HG03066 (cell line): ENCODE results near the gene STT3B.

ENCODE experiments used
- ATAC-seq: cut with Tn5 transposase; IDR thresholded peaks from one replicate; pipeline ENCODE4 v1.9.1; 2021; ENCODE audit warnings: low read depth; ENCODE audit not compliant: unreplicated experiment

The STT3B gene

DNA sequence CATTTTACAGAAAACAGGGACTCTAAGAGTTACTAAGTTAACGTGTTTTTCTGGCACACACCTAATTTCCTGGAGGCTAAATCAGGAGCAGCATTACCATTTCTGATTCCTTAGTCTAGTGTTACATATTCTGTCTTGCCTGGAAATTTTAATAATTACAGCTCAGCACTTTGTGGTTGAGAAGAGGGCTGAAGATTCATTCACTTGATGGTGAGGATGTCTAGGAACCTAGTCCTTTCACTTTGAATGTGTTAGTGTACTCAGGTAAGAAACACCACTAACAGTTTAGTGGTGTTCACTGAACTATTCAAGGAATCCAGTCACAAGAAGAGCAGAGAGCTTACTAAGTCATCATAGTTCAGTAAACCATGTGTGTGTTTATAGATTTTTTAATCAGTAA is 102.8 kb downstream of the STT3B start:
- no peak for ATAC-seq

DNA sequence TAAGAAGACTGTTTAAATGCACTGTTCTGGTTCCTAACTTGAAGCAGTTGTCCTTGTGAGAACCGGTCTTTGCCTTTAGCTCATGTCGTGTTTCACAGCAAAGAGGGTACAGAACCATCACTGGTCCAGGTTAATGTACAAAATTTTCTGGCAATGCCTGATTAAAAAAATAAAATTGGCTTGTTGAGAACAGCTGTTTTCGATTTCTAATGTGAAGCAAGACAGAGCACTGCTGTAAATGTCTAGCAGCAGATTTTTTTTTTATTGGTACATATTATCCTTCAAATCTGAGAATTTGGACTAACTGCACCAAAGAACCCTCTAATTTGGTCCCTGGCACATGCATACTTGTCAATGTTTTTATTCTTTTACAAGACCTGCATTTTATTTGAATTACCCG is 103.3 kb downstream of the STT3B start:
- ATAC-seq = no peak

DNA sequence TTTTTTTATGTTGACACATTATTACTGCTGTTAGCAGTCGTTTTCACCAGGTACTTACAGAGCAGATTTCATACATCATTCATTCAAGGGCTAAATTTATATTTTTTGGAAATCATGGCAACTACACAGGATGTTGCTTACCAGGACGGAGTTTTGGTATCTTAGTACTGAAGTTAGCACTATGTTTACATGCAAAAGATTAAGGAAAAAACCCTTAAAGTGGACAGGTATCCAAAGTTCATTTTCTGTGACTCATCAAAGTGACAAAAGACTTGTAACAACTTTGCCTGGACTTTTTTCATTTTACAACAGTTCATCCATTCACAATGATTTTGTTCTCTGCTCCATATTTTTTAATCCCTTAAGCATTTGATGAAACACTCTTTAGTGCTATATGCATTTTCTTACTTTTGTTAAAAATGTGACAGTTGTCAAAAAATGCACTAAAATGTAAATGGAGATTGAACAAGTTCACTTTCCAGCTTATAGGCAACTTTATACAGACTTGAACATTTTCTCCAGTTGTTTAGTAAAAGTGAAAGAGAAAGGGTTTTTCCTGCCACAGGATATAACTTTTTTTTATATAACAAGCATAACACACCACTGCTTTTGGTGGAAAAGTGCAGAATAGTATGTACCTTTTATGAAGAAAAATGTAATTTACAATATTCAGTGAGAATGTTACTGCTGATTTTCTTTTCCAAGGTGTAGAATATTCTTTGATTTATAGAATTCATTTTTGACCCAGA is 104.1 kb downstream of the STT3B start:
- no peak for ATAC-seq

DNA sequence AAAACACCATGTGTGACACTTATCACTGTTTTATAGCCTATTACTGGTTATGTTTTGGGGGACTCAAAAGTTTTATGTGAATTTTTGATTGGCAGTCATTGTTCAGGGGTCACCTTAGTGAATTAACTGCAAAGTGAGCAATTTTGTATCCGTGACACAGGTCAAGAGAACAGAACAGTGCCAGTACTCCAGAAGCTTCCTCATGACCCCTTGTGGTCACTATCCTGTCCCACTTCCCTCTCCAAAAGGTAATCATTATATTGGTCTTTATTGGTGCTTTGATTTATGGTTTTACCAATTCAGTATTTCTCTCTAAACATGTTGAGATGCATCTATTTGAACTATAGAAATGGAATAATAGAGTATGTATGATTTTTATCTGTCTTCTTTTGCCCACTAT is 107.1 kb downstream of the STT3B start:
- ATAC-seq = no peak

DNA sequence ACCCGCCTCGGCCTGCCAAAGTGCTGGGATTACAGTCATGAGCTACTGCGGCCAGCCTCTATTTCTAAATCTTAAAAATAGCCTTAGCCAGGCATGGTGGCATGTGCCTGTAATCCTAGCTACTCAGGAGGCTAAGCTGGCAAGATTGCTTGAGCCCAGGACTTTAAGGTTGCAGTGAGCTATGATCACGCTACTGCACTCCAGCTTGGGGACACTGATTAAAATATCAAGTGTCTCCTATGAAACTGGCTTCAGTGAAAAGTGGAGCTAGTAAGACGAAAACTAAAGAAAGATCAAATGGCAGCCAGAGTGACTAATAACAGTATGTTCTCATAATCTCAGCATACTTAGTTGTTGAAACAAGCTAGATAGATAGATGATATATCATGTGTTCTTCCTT is 112.5 kb downstream of the STT3B start:
- no peak for ATAC-seq

DNA sequence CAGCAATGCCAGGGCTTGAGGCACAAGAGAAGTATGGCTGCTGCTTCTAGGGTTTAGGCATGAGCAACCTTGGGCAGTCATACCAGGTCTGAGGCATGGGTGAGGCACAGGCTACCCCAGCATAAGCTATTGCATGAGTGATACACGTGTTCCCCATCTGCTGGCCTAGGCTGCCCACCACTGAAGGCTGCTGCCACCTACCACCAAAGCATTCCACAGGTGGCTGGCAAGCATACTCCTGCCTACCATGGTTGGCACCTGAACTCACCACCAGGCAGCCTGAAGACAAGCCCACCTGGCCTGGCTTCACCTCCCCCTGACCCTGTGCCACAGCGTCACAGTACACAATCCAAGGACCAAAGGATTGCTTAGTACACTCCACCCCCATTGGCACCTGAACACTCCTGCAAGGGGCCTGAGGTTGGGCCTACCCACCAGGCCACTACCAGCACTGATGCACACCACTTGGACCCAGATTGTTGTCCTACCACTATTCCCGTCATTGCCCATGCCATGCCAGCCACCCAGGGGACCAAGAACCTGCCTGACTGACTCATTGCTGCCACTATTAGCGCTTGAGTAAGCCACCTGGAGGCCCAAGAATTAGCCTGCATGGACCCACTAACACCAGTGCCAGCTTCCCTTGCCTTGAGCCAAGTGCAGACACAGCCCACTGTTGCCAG is 115.7 kb downstream of the STT3B start:
- no peak for ATAC-seq

DNA sequence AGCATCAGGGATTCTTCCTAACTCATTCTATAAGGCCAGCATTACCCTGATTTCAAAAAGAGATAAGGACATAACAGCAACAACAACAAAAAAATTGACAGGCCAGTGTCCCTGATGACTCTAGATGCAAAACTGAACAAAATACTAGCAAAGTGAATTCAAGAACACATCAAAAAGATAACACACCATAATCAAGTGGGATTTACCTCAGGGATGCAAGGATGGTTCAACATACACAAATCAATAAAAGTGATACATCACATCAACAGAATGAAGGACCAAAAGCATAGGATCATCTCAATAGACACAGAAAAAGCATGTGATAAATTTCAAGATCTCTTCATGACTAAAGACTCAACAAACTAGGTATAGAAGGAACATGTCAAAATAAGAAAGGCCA is 119.6 kb downstream of the STT3B start:
- no peak for ATAC-seq

DNA sequence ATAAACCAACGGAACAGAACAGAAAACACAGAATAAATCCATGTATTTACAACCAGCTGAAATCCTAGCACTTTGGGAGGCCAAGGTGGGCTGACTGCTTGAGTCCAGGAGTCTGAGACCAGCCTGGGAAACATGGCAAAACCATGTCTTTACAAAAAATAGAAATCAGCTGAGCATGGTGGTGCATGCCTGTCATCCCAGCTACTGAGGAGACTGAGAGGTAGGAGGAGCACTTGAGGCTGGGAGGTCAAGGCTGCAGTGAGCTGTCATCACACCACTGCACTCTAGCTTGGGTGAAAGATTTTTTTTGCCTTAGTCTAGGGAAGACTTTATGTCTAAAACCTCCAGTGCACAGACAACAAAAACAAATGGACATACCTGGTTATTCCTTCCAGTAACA is 120.7 kb downstream of the STT3B start:
- no peak for ATAC-seq

DNA sequence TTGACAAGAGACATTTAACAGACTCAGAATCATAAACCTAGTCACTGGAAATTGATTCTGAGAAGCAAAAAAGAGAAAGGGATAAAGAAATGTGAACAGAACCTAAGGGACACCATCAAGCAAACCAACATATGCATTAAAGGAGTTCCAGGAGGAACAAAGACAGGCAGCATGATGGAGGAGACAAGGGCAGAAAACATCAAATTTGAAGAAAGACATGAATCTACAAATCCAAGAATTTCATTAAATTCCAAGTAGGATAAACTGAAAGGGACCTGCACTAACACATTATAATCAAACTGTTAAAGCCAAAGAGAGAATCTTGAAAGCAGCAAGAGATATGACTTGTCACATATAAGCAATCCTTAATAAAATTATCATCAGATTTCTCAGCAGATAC is 122.3 kb downstream of the STT3B start:
- ATAC-seq = no peak

DNA sequence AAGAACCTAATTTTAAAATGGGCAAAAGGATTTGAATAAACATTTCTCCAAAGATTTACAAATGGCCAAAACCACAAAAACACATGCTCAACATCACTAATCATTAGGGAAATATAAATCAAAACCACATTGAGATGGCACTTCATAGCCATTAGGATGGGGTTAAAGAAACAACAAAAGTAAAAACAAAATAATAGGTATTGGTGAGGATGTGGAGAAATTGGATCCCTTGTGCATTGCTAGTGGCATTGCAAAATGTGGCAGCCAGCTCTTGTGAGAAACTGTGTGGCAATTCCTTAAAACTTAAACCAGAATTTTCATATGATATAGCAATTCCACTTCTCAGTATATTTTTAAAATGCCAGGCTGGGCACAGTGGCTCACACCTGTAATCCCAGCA is 126.5 kb downstream of the STT3B start:
- no peak for ATAC-seq

DNA sequence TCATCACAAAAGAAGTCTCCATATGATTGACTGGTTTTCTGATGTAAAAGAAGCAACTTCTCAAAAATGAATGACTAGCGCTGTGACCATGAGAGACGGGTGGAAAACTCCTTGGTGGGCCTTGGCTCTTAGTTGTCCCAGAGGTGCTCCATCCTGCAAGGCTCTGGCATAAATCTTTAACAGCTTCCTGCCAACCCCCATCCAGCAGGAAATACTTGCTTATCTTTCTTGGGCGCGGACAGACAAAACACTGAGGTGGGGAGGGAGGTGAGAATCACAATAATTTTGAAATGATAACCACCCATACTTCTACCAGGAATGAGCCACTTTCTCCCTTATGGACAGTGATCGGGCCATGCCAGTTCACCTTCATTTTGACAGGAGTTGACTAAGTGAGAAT is 128.6 kb downstream of the STT3B start:
- ATAC-seq = no peak

DNA sequence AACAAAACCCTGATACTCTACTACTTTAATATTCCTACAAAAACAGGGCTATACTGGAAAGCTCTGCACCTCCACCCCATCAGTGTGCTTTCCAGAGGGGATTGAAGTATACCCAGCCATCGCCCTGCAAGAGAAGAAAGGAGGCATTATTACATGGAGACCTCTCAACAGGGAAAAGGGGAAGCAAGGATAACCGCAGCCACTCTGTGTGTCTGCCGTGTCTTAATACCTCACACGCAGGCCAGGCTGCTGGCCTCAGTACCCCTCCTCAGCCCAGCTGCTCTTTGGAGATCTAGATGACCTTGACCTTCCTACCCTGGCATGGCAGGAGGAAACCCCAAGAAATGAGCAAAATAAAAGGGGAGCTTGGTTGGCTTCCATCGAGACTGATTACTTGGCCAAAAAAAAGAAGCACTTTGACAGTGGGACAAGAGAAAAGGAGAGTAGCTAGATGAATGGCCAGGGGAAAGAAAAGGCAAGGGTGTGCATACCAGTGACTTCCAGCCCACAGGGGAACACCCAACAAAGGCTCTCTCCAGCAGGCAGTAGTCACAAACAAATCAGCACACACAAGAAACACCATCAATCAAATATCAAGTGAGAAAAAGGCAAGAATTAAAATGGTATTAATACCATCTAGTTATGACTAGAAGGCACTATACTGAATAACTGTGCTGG is 129.4 kb downstream of the STT3B start:
- ATAC-seq = no peak

DNA sequence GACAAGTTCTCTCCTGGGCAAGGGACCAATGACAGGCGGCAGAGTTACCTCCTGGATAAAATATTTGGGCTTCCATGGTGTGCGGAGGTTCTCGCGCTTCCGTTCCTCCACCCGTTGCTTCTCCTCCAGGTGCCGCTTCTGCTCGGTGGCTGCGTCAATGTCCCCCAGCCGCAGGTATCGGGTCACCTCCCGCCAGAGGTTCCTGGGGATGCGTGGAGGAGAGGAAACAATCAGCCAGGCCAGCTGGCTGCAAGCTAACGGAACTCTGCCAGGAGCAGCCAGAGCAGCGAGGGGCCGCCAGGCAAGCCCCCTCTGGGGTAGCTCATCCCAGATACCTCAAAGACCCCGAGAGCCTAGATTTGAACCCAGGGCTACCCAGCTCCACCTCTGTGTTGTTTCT is 131.3 kb downstream of the STT3B start:
- ATAC-seq = no peak

DNA sequence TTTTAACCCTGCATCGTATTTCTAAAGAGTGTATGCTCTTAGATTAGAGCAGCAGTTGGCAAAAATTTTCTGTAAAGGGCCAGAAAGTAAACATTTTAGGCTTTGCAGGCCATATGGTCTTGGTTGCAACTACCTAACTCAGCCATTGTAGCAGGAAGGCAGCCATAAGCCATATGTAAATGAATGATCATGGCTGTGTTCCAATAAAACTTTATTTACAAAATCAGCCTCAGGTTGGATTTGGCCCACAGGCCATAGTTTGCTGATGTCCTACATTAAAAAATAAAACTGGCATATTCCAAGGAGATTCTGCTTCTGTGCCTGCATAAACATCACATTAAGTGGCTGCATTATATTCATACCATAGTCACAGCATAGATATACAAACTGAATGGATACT is 134.9 kb downstream of the STT3B start:
- no peak for ATAC-seq

DNA sequence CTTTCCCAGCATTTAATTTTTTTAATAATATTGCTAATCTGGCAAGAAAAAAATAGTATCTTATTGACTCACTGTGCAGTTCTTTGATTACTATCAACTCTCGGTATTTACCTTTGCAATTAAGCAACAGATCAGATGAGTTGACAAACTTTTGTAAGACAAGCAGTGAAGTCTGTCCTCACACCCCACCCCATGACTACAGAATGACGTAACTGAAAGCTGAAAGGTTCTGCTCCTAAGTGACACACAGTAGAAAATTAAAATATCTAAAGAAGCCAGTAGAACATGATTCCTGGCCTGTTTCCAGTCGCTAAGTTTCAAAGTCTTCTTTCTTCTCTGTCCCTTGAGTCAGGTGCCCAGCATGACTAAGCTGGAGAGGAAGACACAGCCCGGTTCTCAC is 135.5 kb downstream of the STT3B start:
- ATAC-seq = no peak

DNA sequence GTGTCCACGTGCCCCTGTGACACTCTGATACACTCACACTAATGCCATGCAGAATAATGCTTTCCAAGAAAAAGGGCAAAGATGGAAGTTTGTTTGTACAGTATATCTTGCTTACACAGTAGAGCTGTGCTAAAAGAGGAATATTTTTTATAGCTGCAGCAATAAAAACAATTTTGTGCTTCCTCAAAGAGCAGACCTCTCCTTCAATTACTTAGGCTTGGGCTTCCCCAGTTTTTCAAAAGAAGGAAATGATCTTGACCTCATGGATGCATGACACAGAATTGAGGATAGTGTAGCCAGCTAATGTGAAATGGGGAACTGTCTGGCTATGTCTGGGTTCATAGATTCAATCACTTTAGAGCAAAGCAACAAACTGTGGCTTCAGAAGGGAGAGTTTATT is 137.4 kb downstream of the STT3B start:
- no peak for ATAC-seq

DNA sequence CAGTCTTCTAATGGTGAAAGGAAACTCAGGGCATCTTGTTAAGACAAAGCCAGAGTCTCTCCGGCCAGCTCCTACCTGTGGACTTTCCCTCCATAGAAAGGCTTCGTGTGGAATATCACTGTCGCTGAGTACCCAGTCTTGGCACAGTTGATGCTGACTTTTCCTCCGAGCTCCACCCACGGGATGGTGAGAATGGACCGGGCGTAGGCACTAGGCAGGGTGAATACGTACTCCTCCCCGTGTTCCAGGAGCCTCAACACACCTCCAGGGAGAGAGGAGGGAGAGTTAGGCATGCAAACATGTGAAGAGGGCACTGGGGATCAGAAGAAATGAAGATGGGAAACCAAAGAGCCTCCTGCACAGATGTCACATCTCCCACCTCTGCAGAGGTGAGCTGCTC is 138.0 kb downstream of the STT3B start:
- no peak for ATAC-seq

DNA sequence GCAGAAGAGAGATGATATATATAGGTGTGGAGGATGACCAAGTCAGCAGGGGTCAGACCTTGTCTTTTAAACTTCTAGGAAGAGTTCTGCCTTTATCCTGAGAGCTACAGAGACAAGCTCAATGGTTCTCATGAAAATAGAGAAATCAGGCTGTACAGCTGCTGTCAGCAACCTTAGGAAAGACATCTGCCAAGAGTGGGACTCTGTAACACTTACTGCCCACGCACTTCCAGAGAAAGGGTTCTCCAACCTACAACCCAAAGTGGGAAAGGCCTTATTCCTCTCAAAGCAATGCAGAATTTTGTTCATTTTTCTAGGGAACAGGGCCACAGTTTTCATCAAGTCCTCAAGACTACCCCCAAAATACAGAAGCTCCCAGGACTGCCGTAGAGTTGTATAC is 138.7 kb downstream of the STT3B start:
- no peak for ATAC-seq

DNA sequence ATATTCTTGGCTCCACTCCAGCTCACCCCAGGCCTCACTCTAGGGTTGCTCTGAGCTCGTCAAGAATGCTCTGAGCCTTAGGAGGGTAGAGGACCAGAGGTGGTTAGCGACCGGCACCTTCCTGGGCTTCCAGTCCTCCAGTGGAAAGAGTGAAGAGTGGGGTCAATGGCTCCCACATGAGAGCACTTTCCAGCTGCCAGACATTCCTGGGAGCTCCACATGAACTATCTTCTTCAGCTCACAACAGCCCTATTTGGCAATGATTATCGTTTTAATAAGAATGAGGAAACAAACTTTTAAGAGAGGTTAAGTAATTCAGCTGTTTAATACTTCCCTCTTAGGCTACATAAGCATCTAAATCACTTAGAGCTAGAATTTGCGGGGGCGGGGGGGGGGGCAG is 139.3 kb downstream of the STT3B start:
- no peak for ATAC-seq

DNA sequence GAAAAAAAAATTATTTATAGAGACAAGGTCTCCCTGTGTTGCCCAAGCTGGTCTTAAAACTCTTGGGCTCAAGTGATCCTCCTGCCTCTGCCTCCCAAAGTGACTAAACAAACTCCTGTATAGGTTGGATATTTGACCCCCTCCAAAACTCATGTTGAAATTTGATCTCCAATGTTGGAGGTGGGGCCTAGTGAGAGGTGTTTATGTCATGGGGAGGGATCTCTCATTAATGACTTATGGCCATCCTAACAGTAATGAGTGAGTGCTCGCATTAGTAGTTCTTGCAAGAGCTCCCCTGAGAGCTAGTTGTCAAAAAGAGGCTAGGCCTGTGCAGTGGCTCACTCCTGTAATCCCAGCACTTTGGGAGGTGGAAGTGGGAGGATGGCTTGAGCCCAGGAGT is 141.2 kb downstream of the STT3B start:
- no peak for ATAC-seq

DNA sequence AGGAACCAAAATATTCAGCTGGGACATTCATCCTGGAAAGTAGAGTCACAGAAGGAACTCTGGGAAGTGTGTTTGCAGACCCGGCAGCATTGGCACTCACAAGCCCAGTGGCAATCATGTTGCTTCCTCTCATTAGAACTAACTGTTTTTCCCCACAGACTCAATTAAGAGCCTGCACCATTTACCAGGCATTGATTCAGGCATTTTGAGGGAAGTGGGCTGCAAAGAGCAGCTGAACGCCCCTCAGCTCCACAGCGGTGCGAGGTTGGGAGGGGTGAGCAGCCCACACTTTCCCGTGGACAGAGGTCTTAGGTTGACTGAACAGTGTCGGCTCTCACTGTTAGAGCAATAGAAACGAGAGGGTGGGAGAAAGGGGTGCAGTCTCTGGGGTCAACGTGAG is 143.8 kb downstream of the STT3B start:
- ATAC-seq = no peak
